Gastrocnemius medialis (tissue), 4 donors: ENCODE results near the gene HLCS. TPM values are rescaled to one million over a fixed set of nuclear protein-coding genes. Genes with fewer than 3 reads are reported as not detected.

ENCODE experiments used
- ATAC-seq, 2 donors: fragments of 150-250 bp; one replicate each; pipeline ENCODE4 v1.9.1; 2016
- DNase-seq, 2 donors: peaks; one replicate each; pipeline ENCODE4 v3.0.0-alpha.2; 2019
- H3K27ac ChIP-seq, 4 donors: fragments of 200-600 bp; sonication (generic); 1 replicate in 1 of 4; 2 replicates in 3 of 4; pipeline ENCODE4 v1.5.1; 2016 to 2018; ENCODE audit warnings: mild to moderate bottlenecking in 2 of 4, moderate library complexity in 1 of 4
- H3K27me3 ChIP-seq, 3 donors: fragments of 200-600 bp; sonication (generic) in 2 of 3; 1 replicate in 1 of 3; 2 replicates in 2 of 3; pipeline versions ENCODE4 v1.5.1 to v1.6.0; 2016 to 2019; ENCODE audit warnings: mild to moderate bottlenecking in 1 of 3, moderate library complexity in 1 of 3
- H3K36me3 ChIP-seq, 2 donors: fragments of 200-600 bp; sonication (generic) in 1 of 2; one replicate each; pipeline ENCODE4 v1.5.1; 2017 to 2018
- H3K4me1 ChIP-seq, 2 donors: fragments of 200-600 bp; sonication (generic) in 1 of 2; one replicate each; pipeline ENCODE4 v1.5.1; 2016 to 2017; ENCODE audit warnings: mild to moderate bottlenecking in 2 of 2
- H3K4me3 ChIP-seq, 4 donors: fragments of 200-600 bp; sonication (generic) in 3 of 4; 1 replicate in 1 of 4; 2 replicates in 3 of 4; pipeline ENCODE4 v1.5.1; 2016 to 2019; ENCODE audit warnings: mild to moderate bottlenecking in 2 of 4
- H3K9me3 ChIP-seq, 3 donors: fragments of 200-600 bp; sonication (generic) in 2 of 3; 1 replicate in 1 of 3; 2 replicates in 2 of 3; pipeline ENCODE4 v1.5.1; 2016 to 2019
- CTCF ChIP-seq, 5 experiments: fragments of 450-650 bp in 3 of 5; fragments of 200-600 bp in 2 of 5; sonication (generic) in 2 of 5; IDR thresholded peaks in 4 of 5; conservative IDR thresholded peaks in 1 of 5; 1 replicate in 4 of 5; 2 replicates in 1 of 5; pipeline ENCODE4 v1.5.1; 2016 to 2019; ENCODE audit warnings: antibody characterized with exemption in 5 of 5, mild to moderate bottlenecking in 3 of 5, moderate library complexity in 3 of 5
- POLR2A ChIP-seq, 2 donors: fragments of 450-650 bp; IDR thresholded peaks; one replicate each; pipeline ENCODE4 v1.6.1; 2017; ENCODE audit warnings: antibody characterized with exemption in 2 of 2, mild to moderate bottlenecking in 2 of 2, moderate library complexity in 2 of 2
- in situ Hi-C, 4 donors: fragments of 200-750 bp; cut with MboI; loops; one replicate each; pipeline versions ENCODE4 v1.15.0 to v1.8.0; 2017; ENCODE audit warnings: low sequenced_read_pairs in 4 of 4
- intact Hi-C: fragments of 100-400 bp; cut with DNase I; formaldehyde crosslinking; loops from one replicate; pipeline ENCODE4 v1.15.1; 2023; ENCODE audit warnings: low total_unique reads
- total RNA-seq, 4 donors: library from RNA; depleted of rRNA; stranded (reverse); fragments of >200 nt; gene quantifications; one replicate each; pipeline versions ENCODE4 v1.1.0 to v1.2.3, GENCODE V29; 2016

Gene HLCS
- total RNA-seq, 4 donors from 2014 or later, result 10.6 to 18.4 (median 15.4) TPM

- Histone ChIP-seq H3K36me3 (peaks cover 0 to 2% of the 10 kb centered on the region in 2 donors), H3K4me1 (no peaks in the 10 kb centered on the region), H3K27me3 (no peaks in the 10 kb centered on the region), H3K9me3 (no peaks in the 10 kb centered on the region), H3K4me3 (no peak overlapping the region), H3K27ac (no peak overlapping the region)
- DNase-seq (no peak), ATAC-seq (no peak)
- in situ Hi-C loops, result no loop called here
- TF ChIP-seq CTCF (IDR thresholded peaks at IDR 0.05 in 4 of 5, conservative IDR thresholded peaks at IDR 0.05 in 1 of 5) (no peak), POLR2A (IDR thresholded peaks at IDR 0.05) (no peak)
- intact Hi-C loops, result no loop called here
Observed at GRCh38 chr21:36901575-36901974, 64.9 kb downstream of the HLCS start.

GRCh38 chr21:36893581-36893980 is 72.9 kb downstream of the HLCS start:
- Histone ChIP-seq H3K36me3 (peaks cover 0 to 6% of the 10 kb centered on the region in 2 donors), H3K27me3 (no peaks in the 10 kb centered on the region), H3K9me3 (no peaks in the 10 kb centered on the region), H3K27ac (no peak overlapping the region), H3K4me3 (no peak overlapping the region), H3K4me1 (peaks cover 7 to 8% of the 10 kb centered on the region in 2 donors)
- ATAC-seq (no peak), DNase-seq (no peak)
- in situ Hi-C loops (no loop called here), intact Hi-C loops (no loop called here)
- no peak for TF ChIP-seq CTCF (IDR thresholded peaks at IDR 0.05 in 4 of 5, conservative IDR thresholded peaks at IDR 0.05 in 1 of 5)
- TF ChIP-seq POLR2A (IDR thresholded peaks at IDR 0.05), result no peak

- no peak overlapping the region for H3K27ac ChIP-seq
- no peaks in the 10 kb centered on the region for H3K27me3 ChIP-seq
- in situ Hi-C loops (no loop called here), intact Hi-C loops (no loop called here)
- no peaks in the 10 kb centered on the region for H3K9me3 ChIP-seq
- H3K4me3 ChIP-seq, result no peak overlapping the region
- H3K36me3 ChIP-seq, result peaks cover 0 to 6% of the 10 kb centered on the region in 2 donors
- no peak for DNase-seq
- TF ChIP-seq CTCF (IDR thresholded peaks at IDR 0.05 in 4 of 5, conservative IDR thresholded peaks at IDR 0.05 in 1 of 5) (no peak), POLR2A (IDR thresholded peaks at IDR 0.05) (no peak)
- no peak for ATAC-seq
- peaks cover 7 to 8% of the 10 kb centered on the region in 2 donors for H3K4me1 ChIP-seq
Observed at GRCh38 chr21:36892201-36892600, 74.3 kb downstream of the HLCS start.

- Histone ChIP-seq H3K36me3 (peaks cover 0 to 5% of the 10 kb centered on the region in 2 donors), H3K27ac (no peak overlapping the region), H3K27me3 (no peaks in the 10 kb centered on the region), H3K4me3 (no peak overlapping the region), H3K9me3 (no peaks in the 10 kb centered on the region), H3K4me1 (peaks cover 7 to 8% of the 10 kb centered on the region in 2 donors)
- DNase-seq (no peak), ATAC-seq (no peak)
- intact Hi-C loops (no loop called here), in situ Hi-C loops (no loop called here)
- TF ChIP-seq CTCF (IDR thresholded peaks at IDR 0.05 in 4 of 5, conservative IDR thresholded peaks at IDR 0.05 in 1 of 5), result no peak
- TF ChIP-seq POLR2A (IDR thresholded peaks at IDR 0.05), result no peak
Observed at GRCh38 chr21:36891692-36892091, 74.8 kb downstream of the HLCS start.

- peaks cover 7 to 8% of the 10 kb centered on the region in 2 donors for H3K4me1 ChIP-seq
- in situ Hi-C loops (no loop called here), intact Hi-C loops (no loop called here)
- H3K36me3 ChIP-seq, result no peaks in the 10 kb centered on the region
- H3K27ac ChIP-seq, result no peak overlapping the region
- H3K9me3 ChIP-seq, result no peaks in the 10 kb centered on the region
- DNase-seq (no peak), ATAC-seq (no peak)
- no peak overlapping the region for H3K4me3 ChIP-seq
- no peak for TF ChIP-seq POLR2A (IDR thresholded peaks at IDR 0.05)
- TF ChIP-seq CTCF (IDR thresholded peaks at IDR 0.05 in 4 of 5, conservative IDR thresholded peaks at IDR 0.05 in 1 of 5), result no peak
- H3K27me3 ChIP-seq, result no peaks in the 10 kb centered on the region
Observed at GRCh38 chr21:36891121-36891520, 75.3 kb downstream of the HLCS start.
